HG03439 (cell line): ENCODE results near the gene CDC42SE2.

Experiments
- ATAC-seq: cut with Tn5 transposase; IDR thresholded peaks from one replicate; pipeline ENCODE4 v1.9.1; 2021; ENCODE audit warnings: mild to moderate bottlenecking, moderate library complexity; ENCODE audit not compliant: unreplicated experiment

CDC42SE2 gene

DNA sequence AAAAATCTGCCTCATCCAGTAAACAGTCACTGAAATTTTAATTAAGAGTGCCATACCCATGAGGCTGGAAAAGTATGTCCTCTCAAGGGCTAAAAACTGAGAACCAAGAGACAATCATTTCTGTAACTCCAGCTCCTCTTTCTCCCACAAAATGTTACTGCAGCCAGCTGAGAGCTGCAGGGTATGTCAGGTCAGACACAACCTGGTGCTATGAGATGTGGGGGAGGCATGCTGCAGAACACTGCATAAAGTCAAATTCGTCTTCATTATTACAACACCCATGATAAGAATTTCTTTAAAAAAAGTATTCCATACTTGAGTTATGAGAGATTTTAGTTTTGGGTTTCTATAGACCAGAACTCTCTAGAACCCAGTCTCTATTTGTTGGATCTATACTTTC lies 162.2 kb downstream of the CDC42SE2 start:
- no peak for ATAC-seq

DNA sequence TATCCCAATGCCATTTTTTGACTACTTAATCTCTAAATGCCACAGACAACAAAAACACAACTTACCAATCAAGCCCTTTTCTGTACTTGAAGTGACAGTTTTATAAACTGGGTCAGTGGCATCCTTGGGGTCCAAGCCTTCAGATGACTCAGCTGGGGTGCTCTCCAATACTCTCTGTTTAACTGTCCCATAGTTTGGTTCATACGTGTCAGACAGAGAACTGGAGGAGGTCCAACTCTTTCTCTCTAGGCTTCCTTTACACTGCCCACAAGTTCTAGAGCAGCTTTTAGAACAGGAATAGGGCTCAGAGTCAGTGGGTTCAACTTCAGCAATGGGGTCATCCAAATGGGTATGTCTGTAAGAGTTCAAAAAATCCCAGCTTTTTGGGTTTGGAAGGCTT lies 166.9 kb downstream of the CDC42SE2 start:
- no peak for ATAC-seq

DNA sequence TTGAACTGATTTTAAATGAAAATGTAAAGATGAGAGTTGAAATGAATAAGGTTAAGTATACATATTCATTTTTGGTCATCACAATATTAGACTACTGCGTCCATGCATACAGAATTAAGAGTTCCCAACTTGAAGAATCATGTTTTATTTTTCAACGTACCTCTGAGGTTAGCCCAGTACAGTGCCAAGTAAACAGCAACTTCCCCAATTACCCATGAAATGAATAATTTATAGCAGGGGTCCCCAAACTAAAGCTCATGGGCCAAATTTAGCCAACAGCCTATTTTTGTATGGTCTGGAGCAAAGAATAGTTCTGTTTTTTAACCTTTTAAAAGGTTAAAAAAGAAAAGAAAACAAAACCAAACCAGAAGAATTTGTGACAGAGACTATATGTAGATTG lies 167.9 kb downstream of the CDC42SE2 start:
- no peak for ATAC-seq

DNA sequence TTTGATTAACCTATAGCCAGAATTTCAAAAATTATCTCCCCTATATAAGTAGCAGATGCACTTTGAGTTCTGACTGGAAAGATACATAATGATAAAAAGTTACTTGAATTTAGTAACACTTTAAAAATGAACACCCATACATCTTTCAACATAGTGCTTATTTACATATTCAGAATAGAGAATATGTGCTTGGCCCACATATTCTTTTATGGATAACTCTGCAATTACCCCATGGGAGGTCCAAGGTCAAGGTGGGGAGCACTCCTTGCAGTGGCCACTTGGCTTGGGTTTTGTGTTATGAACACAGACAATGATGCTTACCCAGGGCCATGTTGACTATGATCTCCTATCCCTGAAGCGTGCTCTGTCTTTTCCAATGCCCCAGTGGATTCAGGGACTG lies 169.3 kb downstream of the CDC42SE2 start:
- no peak for ATAC-seq

DNA sequence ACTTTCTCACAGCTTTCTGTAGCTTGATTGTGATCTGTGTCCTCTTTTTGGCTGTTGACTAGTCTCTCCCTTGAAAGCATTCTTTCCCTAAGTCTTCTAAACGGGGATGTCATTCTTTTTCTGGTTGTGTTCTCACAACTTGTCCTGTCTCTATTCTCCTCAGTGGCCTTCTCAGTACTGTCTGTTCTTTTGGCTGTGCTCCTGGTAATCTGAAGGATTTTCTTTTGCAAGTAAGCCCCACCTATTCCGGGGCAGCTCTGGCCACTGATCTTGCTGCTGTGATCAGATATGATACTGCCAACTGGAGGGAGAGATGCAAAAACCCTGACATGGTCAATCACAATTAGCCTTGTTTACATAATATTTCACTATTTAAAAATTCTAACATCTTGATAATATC lies 172.2 kb downstream of the CDC42SE2 start:
- ATAC-seq, result no peak

DNA sequence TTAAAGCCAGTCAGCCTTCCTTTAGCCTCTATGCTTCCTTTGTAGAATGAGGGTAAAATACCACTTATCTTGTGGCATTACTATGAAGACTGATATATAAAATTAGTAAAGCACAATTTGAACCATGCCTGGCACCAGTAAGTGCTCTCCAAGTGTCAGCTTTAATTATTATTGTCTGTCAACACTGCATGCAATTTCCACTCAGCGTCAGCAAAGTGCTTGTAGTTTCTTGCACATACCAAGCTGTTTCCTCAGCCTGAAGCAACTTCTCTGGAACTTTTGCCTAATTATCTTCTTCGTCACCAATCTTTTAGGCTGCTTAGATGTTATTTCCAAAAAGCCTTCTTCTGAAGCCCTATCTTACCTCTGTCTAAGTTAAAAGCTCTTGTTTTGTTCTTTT lies 177.3 kb downstream of the CDC42SE2 start:
- ATAC-seq, result no peak
